HepG2 (cell line): Measurements from ENCODE around the gene ADCY1. TPM values are rescaled to one million over a fixed set of nuclear protein-coding genes. Genes with fewer than 3 reads are reported as not detected.

Source experiments
- ATAC-seq: fragments of 200-7000 bp; cut with Tn5 transposase; 3 replicates; pipeline ENCODE4 v1.9.1; 2020; ENCODE audit warnings: mild to moderate bottlenecking, moderate library complexity
- BruUV-seq: library from RNA; stranded (reverse); fragments of 400-500 nt; replicated peaks from 2 replicates; lab custom pipeline; 2021; lab: Mats Ljungman, UMichigan
- CTCF ChIA-PET: fragments of 300-600 bp; formaldehyde crosslinking; extraction: SDS; loops from one replicate; lab custom pipeline; 2021; ENCODE audit warnings: low total read pairs, inconsistent platforms, low intra/inter-chr PET ratio; lab: Yijun Ruan, JAX
- POLR2A ChIA-PET: fragments of 350-600 bp; sonication (Branson Sonifier 250); formaldehyde crosslinking; loops from one replicate; lab custom pipeline; 2020; ENCODE audit warnings: antibody characterized with exemption, inconsistent platforms; lab: Yijun Ruan, JAX
- DNase-seq: peaks from one replicate; pipeline ENCODE4 v3.0.0-alpha.2; 2015; ENCODE audit warnings: low spot score
- FAIRE-seq: peaks from 3 replicates; lab custom pipeline; 2011; peaks lifted over from hg19 to GRCh38; lab: Jason Lieb, UNC
- H2AFZ ChIP-seq: one replicate; pipeline ENCODE4 v1.6.1; 2011; ENCODE audit warnings: low read length, inconsistent platforms
- H3K27ac ChIP-seq: fragments of 300-600 bp; 3 replicates; pipeline ENCODE4 v1.8.0; 2011; ENCODE audit warnings: mixed run types, mild to moderate bottlenecking, mixed read lengths, low read length, inconsistent platforms; ENCODE audit not compliant: insufficient read depth; ENCODE audit errors: extremely low read length
- H3K27me3 ChIP-seq, 2 experiments: fragments of 200-600 bp in 1 of 2; 2 replicates in 1 of 2; 3 replicates in 1 of 2; pipeline versions ENCODE4 v1.6.0 to v1.8.0; 2011; ENCODE audit warnings: low read length in 2 of 2, mild to moderate bottlenecking in 2 of 2, moderate library complexity in 2 of 2, inconsistent platforms in 1 of 2; ENCODE audit not compliant: insufficient read depth in 2 of 2, control insufficient read depth in 1 of 2
- H3K36me3 ChIP-seq, 2 experiments: fragments of 200-600 bp in 1 of 2; replicated peaks in 1 of 2; 2 replicates in 1 of 2; 3 replicates in 1 of 2; pipeline versions ENCODE4 v1.5.1 to v1.8.0; 2011; ENCODE audit warnings: low read length in 2 of 2, inconsistent platforms in 1 of 2; ENCODE audit not compliant: insufficient read depth in 2 of 2, control insufficient read depth in 1 of 2
- H3K4me1 ChIP-seq: 2 replicates; pipeline ENCODE4 v1.5.1; 2012; ENCODE audit warnings: low read length, inconsistent platforms; ENCODE audit not compliant: insufficient read depth
- H3K4me2 ChIP-seq: 2 replicates; pipeline ENCODE4 v1.6.0; 2011; ENCODE audit warnings: low read depth, low read length, inconsistent platforms
- H3K4me3 ChIP-seq, 3 experiments: fragments of 200-600 bp in 1 of 3; sonication (generic), shearing (Covaris generic) in 1 of 3; replicated peaks in 1 of 3; 2 replicates each; pipeline ENCODE4 v1.5.1; 2011 to 2016; ENCODE audit warnings: low read length in 3 of 3, inconsistent platforms in 2 of 3, low read depth in 2 of 3, mild to moderate bottlenecking in 2 of 3, control low read depth in 1 of 3, mixed read lengths in 1 of 3; ENCODE audit not compliant: insufficient read depth in 1 of 3
- H3K79me2 ChIP-seq: one replicate; pipeline ENCODE4 v1.6.1; 2011; ENCODE audit warnings: low read length, inconsistent platforms; ENCODE audit not compliant: insufficient read depth
- H3K9ac ChIP-seq: 2 replicates; pipeline ENCODE4 v1.6.0; 2011; ENCODE audit warnings: mild to moderate bottlenecking, low read depth, low read length, inconsistent platforms; ENCODE audit not compliant: insufficient read depth
- H3K9me3 ChIP-seq: 2 replicates; pipeline ENCODE4 v1.5.1; 2012; ENCODE audit warnings: mild to moderate bottlenecking, low read length
- H4K20me1 ChIP-seq: 2 replicates; pipeline ENCODE4 v1.6.0; 2011; ENCODE audit warnings: inconsistent platforms, mild to moderate bottlenecking, low read length, moderate library complexity; ENCODE audit not compliant: insufficient read depth
- BORCS8-MEF2B ChIP-seq: sonication (generic); formaldehyde crosslinking; IDR thresholded peaks from 2 replicates; pipeline ENCODE4 v1.8.0; 2022; ENCODE audit warnings: mild to moderate bottlenecking, missing genetic modification reagents
- HHEX ChIP-seq: IDR thresholded peaks from 2 replicates; pipeline ENCODE4 v1.6.1; 2016; ENCODE audit warnings: control low read depth
- HOXA9 ChIP-seq: sonication (generic); formaldehyde crosslinking; IDR thresholded peaks from 2 replicates; pipeline ENCODE4 v1.8.1; 2022; ENCODE audit warnings: missing genetic modification reagents, mild to moderate bottlenecking, moderate library complexity, borderline replicate concordance
- KDM1A ChIP-seq: IDR thresholded peaks from 2 replicates; pipeline ENCODE4 v1.6.1; 2016; ENCODE audit warnings: missing compliant biosample characterization
- KDM6A ChIP-seq: IDR thresholded peaks from 2 replicates; pipeline ENCODE4 v1.6.1; 2016; ENCODE audit warnings: low read depth
- MAX ChIP-seq: IDR thresholded peaks from 2 replicates; pipeline ENCODE4 v1.6.1; 2012; ENCODE audit warnings: inconsistent platforms
- PAX8 ChIP-seq: sonication (generic); formaldehyde crosslinking; IDR thresholded peaks from 2 replicates; pipeline ENCODE4 v1.8.0; 2022; ENCODE audit warnings: mild to moderate bottlenecking, missing genetic modification reagents, borderline replicate concordance
- POLR2G ChIP-seq: fragments of 200-400 bp; formaldehyde crosslinking; IDR thresholded peaks from 2 replicates; pipeline ENCODE4 v1.6.1; 2018; ENCODE audit warnings: mild to moderate bottlenecking, low read depth, low read length, moderate library complexity
- SIN3A ChIP-seq: IDR thresholded peaks from 2 replicates; pipeline ENCODE4 v1.6.1; 2011; ENCODE audit warnings: low read depth, mild to moderate bottlenecking, control low read depth, low read length, borderline replicate concordance
- ZFP36L1 ChIP-seq: sonication (generic); formaldehyde crosslinking; IDR thresholded peaks from 2 replicates; pipeline ENCODE4 v1.8.0; 2022; ENCODE audit warnings: mild to moderate bottlenecking, missing genetic modification reagents, moderate library complexity
- ZFP36L2 ChIP-seq: sonication (generic); formaldehyde crosslinking; IDR thresholded peaks from 2 replicates; pipeline ENCODE4 v1.4.0; 2020; ENCODE audit warnings: missing genetic modification reagents
- ZNF264 ChIP-seq: sonication (generic); formaldehyde crosslinking; IDR thresholded peaks from 2 replicates; pipeline ENCODE4 v1.4.0; 2020; ENCODE audit warnings: missing genetic modification reagents
- ZNF432 ChIP-seq: sonication (generic); formaldehyde crosslinking; IDR thresholded peaks from 2 replicates; pipeline ENCODE4 v1.5.0; 2020; ENCODE audit warnings: missing genetic modification reagents, mild to moderate bottlenecking, borderline replicate concordance
- ZNF652 ChIP-seq: IDR thresholded peaks from 2 replicates; pipeline ENCODE4 v1.6.1; 2016; ENCODE audit warnings: low read depth, borderline replicate concordance
- ZNF713 ChIP-seq: sonication (generic); formaldehyde crosslinking; IDR thresholded peaks from 2 replicates; pipeline ENCODE4 v1.4.0; 2020; ENCODE audit warnings: mild to moderate bottlenecking, missing genetic modification reagents
- WGBS: methylation state at CpG from one replicate; pipeline ENCODE4 v1.1.6; 2017; ENCODE audit warnings: low lambda C conversion rate; 5-methylcytosine and 5-hydroxymethylcytosine counted together
- in situ Hi-C: cut with HindIII; loops from 2 replicates; pipeline ENCODE4 v1.10.0; 2017; ENCODE audit warnings: low pct_unique_long_range_greater_than_20kb; ENCODE audit not compliant: extremely low pct_ligation_motif_present
- intact Hi-C: fragments of 100-400 bp; cut with micrococcal nuclease; formaldehyde crosslinking; loops from one replicate; pipeline ENCODE4 v1.10.0; 2022; ENCODE audit not compliant: unreplicated experiment
- polyA plus RNA-seq, 8 experiments: library from polyadenylated mRNA; depleted of rRNA in 3 of 8; stranded (reverse) in 7 of 8; unstranded in 1 of 8; fragments of >200 nt; fragmentation: Illumina TruSeq in 4 of 8; extraction: Trizol in 4 of 8; gene quantifications; 2 replicates each; pipeline versions ENCODE4 v1.2.1 to v1.2.3, GENCODE V29; 2011 to 2016; ENCODE audit warnings: low read depth in 4 of 8, missing spikeins in 1 of 8, mixed read lengths in 1 of 8; ENCODE audit not compliant: insufficient read depth in 1 of 8
- total RNA-seq, 5 experiments: library from RNA; depleted of rRNA; stranded (reverse); fragments of >200 nt; fragmentation: Illumina TruSeq; extraction: Trizol; gene quantifications; 2 replicates each; pipeline ENCODE4 v1.2.3, GENCODE V29; 2016; ENCODE audit warnings: low read depth in 1 of 5
- TF ChIP-seq, protein P1 (sequence below), 2 experiments: sonication (generic) in 1 of 2; formaldehyde crosslinking in 1 of 2; IDR thresholded peaks; 2 replicates each; pipeline versions ENCODE4 v1.6.1 to v1.9.0; 2014 to 2022; ENCODE audit warnings: antibody characterized with exemption in 1 of 2, borderline replicate concordance in 1 of 2, inconsistent platforms in 1 of 2, low read depth in 1 of 2, missing genetic modification reagents in 1 of 2
- TF ChIP-seq, protein P2 (sequence below): sonication (generic); formaldehyde crosslinking; IDR thresholded peaks from 2 replicates; pipeline ENCODE4 v1.9.0; 2021; ENCODE audit warnings: missing genetic modification reagents, mild to moderate bottlenecking, borderline replicate concordance

Gene ADCY1
- total and polyA plus RNA-seq, 2 of the 13 experiments (the other 11 are each of a cell fraction or from before 2014, with no cell fraction given): 0.80 to 1.2 TPM

- POLR2A ChIA-PET: no interaction called here
- WGBS: 86% methylated on average over 19 of the region's 20 CpGs
- H3K9ac ChIP-seq: no peak overlapping the region
- BruUV-seq: no TSS peak
- H2AFZ ChIP-seq: no peak overlapping the region
- H3K27me3 ChIP-seq: peaks cover 4 to 5% of the 10 kb centered on the region in 2 experiments; a peak in 2 of 5 replicates
- no peak for FAIRE-seq
- no peak overlapping the region for H3K4me2 ChIP-seq
- no peaks in the 10 kb centered on the region for H3K9me3 ChIP-seq
- H4K20me1 ChIP-seq: no peaks in the 10 kb centered on the region
- intact Hi-C loops: no loop called here
- H3K79me2 ChIP-seq: no peaks in the 10 kb centered on the region
- DNase-seq: no peak
- H3K27ac ChIP-seq: no peak overlapping the region
- in situ Hi-C loops: no loop called here
- H3K36me3 ChIP-seq: no peaks in the 10 kb centered on the region
- no peak for ATAC-seq
- no peak for TF ChIP-seq MAX
- no peak for TF ChIP-seq KDM6A (CRISPR knock-in tag)
- TF ChIP-seq, protein P1, sequence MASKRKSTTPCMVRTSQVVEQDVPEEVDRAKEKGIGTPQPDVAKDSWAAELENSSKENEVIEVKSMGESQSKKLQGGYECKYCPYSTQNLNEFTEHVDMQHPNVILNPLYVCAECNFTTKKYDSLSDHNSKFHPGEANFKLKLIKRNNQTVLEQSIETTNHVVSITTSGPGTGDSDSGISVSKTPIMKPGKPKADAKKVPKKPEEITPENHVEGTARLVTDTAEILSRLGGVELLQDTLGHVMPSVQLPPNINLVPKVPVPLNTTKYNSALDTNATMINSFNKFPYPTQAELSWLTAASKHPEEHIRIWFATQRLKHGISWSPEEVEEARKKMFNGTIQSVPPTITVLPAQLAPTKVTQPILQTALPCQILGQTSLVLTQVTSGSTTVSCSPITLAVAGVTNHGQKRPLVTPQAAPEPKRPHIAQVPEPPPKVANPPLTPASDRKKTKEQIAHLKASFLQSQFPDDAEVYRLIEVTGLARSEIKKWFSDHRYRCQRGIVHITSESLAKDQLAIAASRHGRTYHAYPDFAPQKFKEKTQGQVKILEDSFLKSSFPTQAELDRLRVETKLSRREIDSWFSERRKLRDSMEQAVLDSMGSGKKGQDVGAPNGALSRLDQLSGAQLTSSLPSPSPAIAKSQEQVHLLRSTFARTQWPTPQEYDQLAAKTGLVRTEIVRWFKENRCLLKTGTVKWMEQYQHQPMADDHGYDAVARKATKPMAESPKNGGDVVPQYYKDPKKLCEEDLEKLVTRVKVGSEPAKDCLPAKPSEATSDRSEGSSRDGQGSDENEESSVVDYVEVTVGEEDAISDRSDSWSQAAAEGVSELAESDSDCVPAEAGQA (IDR thresholded peaks at IDR 0.05; ENCODE audit: low read depth): no peak
- TF ChIP-seq, protein P1 (CRISPR knock-in tag; IDR thresholded peaks at IDR 0.05; ENCODE audit: borderline replicate concordance): no peak
- TF ChIP-seq HHEX: no peak
- TF ChIP-seq ZFP36L2 (CRISPR knock-in tag): no peak
- no peak for TF ChIP-seq ZNF652 (CRISPR knock-in tag)
- no peak for TF ChIP-seq POLR2G
- no peak for TF ChIP-seq ZFP36L1 (CRISPR knock-in tag)
- TF ChIP-seq, protein P2, sequence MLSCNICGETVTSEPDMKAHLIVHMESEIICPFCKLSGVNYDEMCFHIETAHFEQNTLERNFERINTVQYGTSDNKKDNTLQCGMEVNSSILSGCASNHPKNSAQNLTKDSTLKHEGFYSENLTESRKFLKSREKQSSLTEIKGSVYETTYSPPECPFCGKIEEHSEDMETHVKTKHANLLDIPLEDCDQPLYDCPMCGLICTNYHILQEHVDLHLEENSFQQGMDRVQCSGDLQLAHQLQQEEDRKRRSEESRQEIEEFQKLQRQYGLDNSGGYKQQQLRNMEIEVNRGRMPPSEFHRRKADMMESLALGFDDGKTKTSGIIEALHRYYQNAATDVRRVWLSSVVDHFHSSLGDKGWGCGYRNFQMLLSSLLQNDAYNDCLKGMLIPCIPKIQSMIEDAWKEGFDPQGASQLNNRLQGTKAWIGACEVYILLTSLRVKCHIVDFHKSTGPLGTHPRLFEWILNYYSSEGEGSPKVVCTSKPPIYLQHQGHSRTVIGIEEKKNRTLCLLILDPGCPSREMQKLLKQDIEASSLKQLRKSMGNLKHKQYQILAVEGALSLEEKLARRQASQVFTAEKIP (CRISPR knock-in tag): no peak
- TF ChIP-seq KDM1A (CRISPR knock-in tag): no peak
- no peak for TF ChIP-seq SIN3A
- TF ChIP-seq ZNF264: no peak
- TF ChIP-seq ZNF432 (CRISPR knock-in tag): no peak
- TF ChIP-seq PAX8 (CRISPR knock-in tag): no peak
- no peak for TF ChIP-seq HOXA9 (CRISPR knock-in tag)
- no peak for TF ChIP-seq BORCS8-MEF2B (CRISPR knock-in tag)
- TF ChIP-seq ZNF713: no peak
- TF ChIP-seq, all 625 proteins: peak for 0
- Histone ChIP-seq H3K4me1 (peaks cover 15% of the 10 kb centered on the region), H3K4me3 (no peak overlapping the region)
- CTCF ChIA-PET: no interaction called here
These were observed 129.2 kb downstream of the ADCY1 start for GRCh38 chr7:45703373-45703821.
